Forelimb muscle (tissue), 1 donor: ENCODE results near the gene HTR4. TPM values are rescaled to one million over a fixed set of nuclear protein-coding genes. Genes with fewer than 3 reads are reported as not detected.

Source experiments
- DNase-seq: peaks from one replicate; pipeline ENCODE4 v3.0.0-alpha.2; 2013; ENCODE audit warnings: low read depth
- polyA plus RNA-seq: library from polyadenylated mRNA; unstranded; fragments of 120-200 nt; gene quantifications from one replicate; pipeline ENCODE4 v1.2.1, GENCODE V29; 2013; ENCODE audit not compliant: insufficient read length

Gene HTR4
- polyA plus RNA-seq, 1 donor, result not detected

- no peak for DNase-seq
Measured at GRCh38 chr5:148663509-148663908, 9.2 kb upstream of the HTR4 start.

- no peak for DNase-seq
Measured at GRCh38 chr5:148660346-148660660, 6.0 kb upstream of the HTR4 start.

GRCh38 chr5:148659641-148660345, 5.5 kb upstream of the HTR4 start:
- DNase-seq, result no peak

GRCh38 chr5:148653291-148653835, 964 bp downstream of the HTR4 start:
- DNase-seq, result no peak

- DNase-seq, result no peak
Measured at GRCh38 chr5:148651528-148651927, 2.8 kb downstream of the HTR4 start.

GRCh38 chr5:148645527-148645926, 8.8 kb downstream of the HTR4 start:
- no peak for DNase-seq

- no peak for DNase-seq
Measured at GRCh38 chr5:148641735-148642134, 12.6 kb downstream of the HTR4 start.

GRCh38 chr5:148640471-148640870, 13.9 kb downstream of the HTR4 start:
- DNase-seq, result no peak

GRCh38 chr5:148639081-148639480, 15.2 kb downstream of the HTR4 start:
- DNase-seq, result no peak

GRCh38 chr5:148636353-148636752, 18.0 kb downstream of the HTR4 start:
- no peak for DNase-seq

GRCh38 chr5:148635321-148636083, 18.8 kb downstream of the HTR4 start:
- DNase-seq, result no peak

GRCh38 chr5:148633067-148633377, 21.3 kb downstream of the HTR4 start:
- DNase-seq, result no peak

GRCh38 chr5:148632255-148633066, 21.9 kb downstream of the HTR4 start:
- no peak for DNase-seq

GRCh38 chr5:148626986-148627385, 27.3 kb downstream of the HTR4 start:
- DNase-seq, result no peak

- DNase-seq, result no peak
Measured at GRCh38 chr5:148626081-148626613, 28.2 kb downstream of the HTR4 start.

GRCh38 chr5:148625250-148625649, 29.1 kb downstream of the HTR4 start:
- no peak for DNase-seq

- no peak for DNase-seq
Measured at GRCh38 chr5:148623741-148624140, 30.6 kb downstream of the HTR4 start.

- DNase-seq, result no peak
Measured at GRCh38 chr5:148623101-148623500, 31.2 kb downstream of the HTR4 start.

GRCh38 chr5:148620696-148621095, 33.6 kb downstream of the HTR4 start:
- no peak for DNase-seq

GRCh38 chr5:148620091-148620490, 34.2 kb downstream of the HTR4 start:
- DNase-seq, result no peak

GRCh38 chr5:148619484-148619883, 34.8 kb downstream of the HTR4 start:
- DNase-seq, result no peak

- no peak for DNase-seq
Measured at GRCh38 chr5:148615644-148616275, 38.6 kb downstream of the HTR4 start.
